ENCODE data around the gene TDRD5.

Gene TDRD5

DNA sequence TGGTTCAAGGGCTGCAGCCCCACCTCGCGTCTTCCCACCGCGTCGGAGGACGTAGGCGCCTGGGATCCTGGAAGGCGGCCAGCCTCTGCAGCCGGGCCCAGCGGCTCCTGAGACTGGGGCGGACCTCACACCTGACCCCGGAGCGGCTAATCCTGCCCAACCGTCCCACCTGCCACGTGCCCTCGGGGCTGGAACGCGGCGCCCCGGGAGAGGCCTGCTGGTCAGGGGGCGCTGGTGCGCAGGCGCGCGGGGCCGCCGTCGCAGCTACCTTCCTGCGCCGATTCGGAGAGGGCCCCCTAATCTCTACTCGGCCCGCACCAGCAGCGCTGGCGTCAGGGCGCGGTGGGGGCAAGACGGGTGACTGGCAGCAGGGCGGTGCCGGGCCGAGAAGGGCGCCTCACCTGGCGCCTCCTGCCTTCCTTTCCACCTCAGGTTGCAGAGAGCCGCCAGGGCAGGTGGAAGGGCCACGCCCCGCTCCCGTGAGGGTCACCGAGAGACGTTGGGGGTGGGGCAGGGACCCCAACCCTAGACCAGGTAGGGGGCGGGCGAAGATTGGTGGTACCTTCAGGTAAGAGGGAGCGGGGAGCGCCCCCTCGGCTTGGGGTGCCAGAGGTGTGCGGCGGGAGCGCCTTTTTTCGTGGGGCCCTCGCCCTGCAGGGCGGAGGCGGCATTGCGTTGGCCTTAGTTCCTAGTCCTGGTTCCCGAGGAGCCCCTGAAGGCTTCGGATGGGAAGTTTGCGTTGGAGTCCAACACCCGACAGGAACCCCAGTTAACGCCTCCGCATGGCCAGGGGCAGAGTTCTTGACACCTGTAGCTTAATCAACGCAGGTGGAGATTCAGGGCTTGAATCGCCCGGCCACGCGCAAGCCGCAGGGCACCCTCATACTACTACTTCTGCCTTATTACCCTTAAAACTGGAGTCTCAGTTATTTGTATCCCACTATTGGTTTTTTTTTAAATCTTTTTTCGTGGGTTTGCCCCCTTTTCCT is at the start of gene TDRD5:
TDRD5 (plus strand) TSS at position 241 of the 989 bp plus-strand sequence. CDS start 784 bp downstream, outside the sequence.
- DNase-seq: no peak

DNA sequence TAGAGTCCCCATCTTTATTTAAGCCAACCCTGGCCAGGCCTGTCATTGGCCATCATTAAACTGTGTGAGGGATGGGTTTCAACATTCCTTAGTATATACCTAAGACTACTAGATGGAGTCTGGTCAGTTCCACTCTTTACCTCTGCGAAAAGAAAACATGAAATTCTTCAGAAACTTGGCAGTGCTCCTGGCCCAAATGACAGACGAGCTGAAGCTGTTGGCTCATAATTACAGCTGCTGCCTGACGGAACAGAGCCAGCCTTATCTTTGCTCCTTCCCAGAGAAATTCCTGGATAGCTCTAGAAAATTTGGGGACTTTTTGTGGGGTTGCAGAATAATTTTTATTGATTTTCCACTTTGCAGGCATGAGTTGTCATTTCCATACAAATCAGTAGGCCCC is 46.3 kb upstream of the TDRD5 start:
- no peak for DNase-seq

DNA sequence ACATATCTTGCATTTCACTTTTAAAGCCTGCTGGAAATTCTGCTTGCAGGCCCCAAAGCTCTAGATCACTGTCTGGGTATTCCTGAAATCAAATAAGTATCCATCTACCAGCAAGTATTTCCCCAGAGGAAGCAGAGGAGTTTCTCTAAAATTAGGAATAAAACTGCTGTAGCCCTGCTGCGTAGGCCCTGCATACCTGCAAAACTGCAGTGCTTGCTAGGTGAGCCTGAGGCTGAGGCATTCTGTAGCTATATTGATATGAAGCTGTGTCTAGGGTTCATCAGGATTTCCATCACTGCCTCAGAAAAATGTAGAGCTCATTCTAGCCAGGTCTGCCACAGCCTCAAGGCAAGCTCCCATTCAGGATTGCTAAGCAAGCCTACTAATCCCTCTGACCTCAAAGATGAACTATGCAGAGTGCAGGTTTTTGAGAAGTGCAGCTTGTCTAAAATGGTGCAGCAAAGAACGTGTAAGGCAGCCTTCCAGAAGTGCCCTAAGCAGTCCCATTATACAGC is 44.6 kb upstream of the TDRD5 start:
- no peak for DNase-seq

DNA sequence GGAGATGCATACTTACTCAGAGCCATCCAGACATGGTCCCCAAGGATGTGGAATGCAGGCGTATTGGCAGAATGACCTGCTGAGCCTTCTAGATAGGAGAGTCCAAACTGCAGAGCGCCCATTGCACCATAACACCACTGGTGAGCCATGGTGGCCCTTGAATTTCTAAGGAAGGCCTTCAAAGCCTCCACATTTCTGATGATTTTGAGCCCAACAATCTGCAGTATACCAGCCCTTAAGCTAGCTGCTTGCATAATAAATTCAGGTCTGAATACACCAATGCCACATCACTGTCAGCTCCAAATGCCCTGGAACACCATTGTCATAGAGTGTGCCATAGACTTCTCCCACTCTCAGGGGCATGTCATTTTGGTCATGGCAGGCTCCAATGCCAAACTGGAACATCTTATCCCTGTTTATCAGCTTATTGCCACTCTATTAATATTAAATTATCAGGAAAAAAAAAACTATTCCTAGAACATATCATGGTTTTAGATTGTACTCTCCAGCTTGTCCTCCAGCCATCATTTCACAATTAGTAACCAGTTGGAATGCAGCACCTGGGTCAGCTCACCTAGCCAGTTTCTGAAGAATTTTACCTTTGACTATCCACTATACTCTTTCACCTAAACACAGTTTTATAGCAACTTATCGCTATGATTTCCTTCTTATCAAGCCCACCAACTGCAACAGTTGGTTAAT is 42.8 kb upstream of the TDRD5 start:
- DNase-seq: no peak

DNA sequence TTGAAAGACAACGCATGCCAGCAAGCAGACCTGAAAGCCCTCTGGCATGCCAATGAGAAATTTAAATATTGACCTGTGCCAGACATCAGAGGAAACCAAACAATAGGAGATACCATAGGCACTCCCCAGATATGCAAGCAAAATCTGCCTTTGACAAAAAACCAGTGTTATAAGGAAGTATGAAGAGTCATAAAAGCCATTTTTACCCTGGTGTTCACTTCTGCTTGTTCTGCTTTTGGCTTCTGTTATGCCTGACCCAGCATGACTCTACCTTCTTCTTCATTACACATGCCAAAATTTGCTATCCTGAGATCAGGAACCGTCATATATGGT is 42.3 kb upstream of the TDRD5 start:
- no peak for DNase-seq

DNA sequence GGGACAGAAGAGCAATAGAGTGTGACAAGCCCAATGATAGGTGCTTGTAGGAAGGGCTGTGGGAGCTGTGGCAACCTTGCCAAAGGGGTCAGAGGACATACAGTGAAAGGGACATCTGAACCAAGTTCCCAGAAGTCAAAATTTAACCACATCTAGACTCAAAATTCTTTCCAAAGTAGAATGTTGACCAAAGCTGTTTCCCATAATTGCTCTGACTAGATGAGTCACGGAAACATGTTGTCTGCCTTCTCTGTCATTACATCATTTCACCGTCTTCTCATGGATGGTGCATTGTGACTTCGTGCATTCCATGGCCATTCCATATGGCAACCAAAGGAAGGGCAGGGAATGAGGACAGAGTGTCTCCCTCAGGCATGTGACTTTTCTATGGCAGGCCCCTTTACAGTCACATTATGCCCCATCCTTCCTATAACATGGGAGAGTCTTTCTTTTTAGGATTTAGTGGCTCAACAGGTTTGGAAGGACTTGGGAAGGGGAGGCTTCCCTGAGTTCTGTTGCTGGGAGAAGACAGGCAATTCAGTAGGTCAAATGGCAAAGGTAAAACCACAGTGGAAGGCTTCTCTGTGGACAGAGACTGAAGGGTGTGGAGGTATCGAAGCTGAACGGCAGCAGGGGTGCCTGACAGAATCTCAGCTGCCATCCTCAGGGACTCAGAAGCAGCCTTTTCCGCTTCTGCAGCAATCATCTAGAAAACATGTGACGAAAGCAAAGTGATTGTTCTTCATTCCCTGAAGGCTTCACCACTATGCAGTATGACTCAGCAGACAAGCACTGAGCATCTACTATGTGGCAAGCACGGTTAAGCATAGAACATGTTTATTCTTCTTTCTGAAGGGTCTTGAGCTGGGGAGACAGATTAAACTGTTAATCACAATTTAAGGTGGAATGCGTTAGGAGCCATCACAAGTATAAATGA is 40.6 kb upstream of the TDRD5 start:
- no peak for DNase-seq

- DNase-seq: no peak
Measured at GRCh38 chr1:179554427-179554826, 37.2 kb upstream of the TDRD5 start.

- no peak for DNase-seq
Measured at GRCh38 chr1:179558078-179558477, 33.6 kb upstream of the TDRD5 start.

DNA sequence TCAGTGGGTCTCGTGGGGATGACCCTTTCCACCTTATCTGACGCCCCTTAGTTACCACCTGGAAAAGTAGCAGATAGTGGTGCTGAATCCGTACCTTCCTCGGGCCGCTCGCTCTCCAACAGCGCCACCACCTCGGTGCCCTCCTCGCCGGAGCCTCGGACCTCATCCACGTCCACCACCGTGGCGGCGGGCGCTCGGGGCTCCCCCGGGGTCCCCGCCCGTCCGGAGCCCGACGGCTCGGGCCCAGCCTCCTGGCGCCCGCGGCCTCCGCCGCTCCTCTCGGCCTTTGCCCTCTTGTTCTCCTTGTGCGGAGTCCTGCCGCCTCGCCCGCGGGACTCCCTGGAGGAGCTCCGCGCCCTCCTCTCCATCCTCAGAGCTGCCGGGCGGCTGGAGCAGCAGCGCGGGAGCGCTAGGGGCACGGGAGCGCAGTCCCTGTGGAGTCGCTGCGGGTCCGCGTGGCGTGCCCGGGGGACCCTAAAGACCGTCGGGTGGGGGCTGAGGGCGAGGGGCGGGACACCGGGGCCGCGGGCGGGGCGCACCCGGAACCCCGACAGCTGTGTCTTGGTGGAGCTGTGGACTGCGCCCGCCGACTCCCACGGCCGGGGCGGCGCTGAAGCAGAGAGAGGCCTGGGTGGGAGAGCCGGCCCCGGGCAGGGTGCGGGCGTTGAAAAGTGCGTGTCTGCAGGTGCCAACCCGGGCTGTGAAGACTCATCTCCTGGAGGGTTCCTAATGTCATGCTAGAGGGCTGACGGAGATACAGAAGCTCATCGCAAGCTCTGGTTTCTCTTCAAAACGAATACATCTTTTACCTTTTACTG is 15.9 kb upstream of the TDRD5 start, which contains the start of gene NPHS2:
NPHS2 (minus strand) TSS at position 452 of the 818 bp plus-strand sequence; CDS start at position 368, 84 bp downstream.
- DNase-seq: no peak

- no peak for DNase-seq
Measured at GRCh38 chr1:179576509-179576908, 15.1 kb upstream of the TDRD5 start.

DNA sequence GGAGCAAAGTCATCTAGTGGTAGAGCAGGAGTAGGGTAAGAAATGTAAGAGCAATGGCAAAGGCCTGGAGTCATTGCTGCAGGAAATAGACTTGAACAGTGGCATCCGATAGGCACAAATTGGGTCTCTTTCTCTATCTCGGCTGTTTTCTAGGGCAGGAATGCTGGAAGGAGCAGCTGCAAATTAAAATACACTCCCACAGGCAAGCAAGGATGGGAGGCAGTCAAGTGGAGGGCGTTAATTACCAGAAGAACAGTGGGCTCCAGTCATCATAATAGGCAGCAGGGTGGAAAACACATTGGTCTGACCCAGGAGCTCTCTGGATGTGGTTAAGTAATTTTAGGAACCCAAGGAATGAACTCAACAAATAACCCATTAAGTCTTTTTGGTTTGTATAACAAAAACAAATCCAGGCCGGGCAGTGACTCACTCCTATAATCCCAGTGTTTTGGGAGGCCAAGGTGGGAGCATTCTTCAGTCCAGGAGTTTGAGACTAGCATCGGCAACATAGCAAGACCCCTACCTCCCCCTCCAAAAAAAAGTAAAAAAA is 7.8 kb upstream of the TDRD5 start:
- DNase-seq: no peak

GRCh38 chr1:179586107-179586823 is 5.4 kb upstream of the TDRD5 start:
- peak; percentile 74 for DNase-seq

DNA sequence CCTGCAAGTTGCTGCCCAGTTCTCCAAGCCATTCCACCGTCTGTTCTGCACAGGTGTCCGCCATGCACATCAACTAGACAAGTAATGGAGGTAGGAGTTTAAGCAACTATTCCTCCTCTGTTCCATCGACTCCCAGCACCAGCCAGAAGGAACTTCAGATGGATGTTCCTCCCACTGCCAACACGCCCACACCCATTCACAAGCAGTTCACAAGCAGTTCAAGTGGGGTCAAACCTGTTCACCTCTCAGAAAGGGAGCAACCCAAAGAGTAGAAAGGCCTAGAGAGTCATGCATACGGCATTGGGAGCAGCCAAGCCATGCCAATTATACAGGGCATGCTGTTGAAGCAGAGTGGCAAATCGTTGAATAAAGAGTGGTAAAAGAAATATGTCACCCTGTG is 4.3 kb upstream of the TDRD5 start:
- DNase-seq: no peak

DNA sequence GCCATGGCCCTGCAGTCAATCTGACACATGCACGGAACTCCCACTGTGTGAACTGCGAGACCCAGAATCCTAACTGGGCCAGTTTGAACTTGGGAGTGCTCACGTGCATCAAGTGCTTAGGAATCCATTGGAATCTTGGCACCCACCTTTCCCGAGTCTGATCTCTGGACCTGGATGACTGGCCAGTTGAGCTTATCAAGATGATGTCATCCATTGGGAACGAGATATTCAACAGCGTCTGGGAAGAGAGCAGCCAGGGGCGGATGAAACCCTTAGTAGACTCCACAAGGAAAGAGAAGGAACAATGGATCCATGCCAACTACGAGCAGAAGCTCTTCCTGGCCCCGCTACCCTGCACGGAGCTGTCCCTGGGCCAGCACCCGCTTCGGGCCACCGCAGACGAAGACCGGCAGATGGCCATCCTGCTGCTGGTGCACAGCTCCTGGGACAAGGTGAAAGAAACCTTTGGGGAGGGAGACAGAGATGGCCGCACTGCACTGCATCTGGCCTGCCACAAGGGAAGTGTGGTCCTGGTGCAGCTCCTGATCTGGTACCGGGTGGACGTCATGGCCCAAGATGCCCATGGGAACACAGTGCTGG is 3.1 kb upstream of the TDRD5 start:
- DNase-seq: no peak

- no peak for DNase-seq
Measured at GRCh38 chr1:179589509-179589908, 2.1 kb upstream of the TDRD5 start.

- DNase-seq: no peak
Measured at GRCh38 chr1:179590671-179591070, 961 bp upstream of the TDRD5 start.

DNA sequence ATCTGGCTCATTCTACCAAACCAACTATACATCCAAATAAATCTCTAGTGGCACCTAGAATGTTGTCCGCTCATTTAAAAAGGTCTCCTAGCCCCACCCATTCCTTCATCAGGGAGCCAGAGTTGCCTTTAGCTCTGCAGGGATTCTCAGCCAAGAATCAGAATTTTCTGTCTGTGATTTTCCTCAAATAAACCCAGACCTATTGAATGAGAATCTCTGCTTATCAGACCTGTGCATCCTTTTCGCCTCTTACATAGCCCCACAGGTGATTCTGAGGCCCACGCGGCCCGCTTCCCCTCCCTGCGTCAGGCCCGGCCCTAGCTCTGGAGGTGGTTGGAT is 410 bp upstream of the TDRD5 start:
- no peak for DNase-seq

- no peak for DNase-seq
Measured at GRCh38 chr1:179598631-179599030, 7.0 kb downstream of the TDRD5 start.

DNA sequence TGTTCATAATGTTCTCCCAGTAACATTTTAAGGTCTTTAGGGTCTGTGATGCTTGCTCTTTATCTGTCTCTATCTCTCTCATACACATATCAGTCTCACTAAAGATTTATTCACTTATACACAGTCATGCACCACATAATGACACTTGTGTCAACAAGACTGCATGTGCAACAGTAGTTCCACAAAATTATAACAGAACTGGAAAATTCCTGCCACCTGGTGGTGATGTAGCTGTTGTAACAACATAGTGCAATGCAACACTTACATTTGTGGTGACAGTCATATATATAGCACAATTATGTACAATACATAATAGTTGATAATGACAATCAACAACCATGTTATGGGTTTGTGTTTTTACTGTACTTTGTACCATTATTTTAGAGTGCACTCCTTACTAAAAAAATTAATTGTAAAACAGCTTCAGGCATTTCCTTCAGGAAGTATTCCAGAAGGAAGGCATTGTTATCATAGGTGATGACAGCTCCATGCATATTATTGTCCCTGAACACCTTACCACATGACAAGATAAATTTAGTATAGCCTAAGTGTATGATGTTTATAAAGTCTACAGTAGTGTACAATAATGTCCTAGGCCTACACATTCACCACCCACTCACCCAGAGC is 8.1 kb downstream of the TDRD5 start:
- peak; percentile 18 for DNase-seq

DNA sequence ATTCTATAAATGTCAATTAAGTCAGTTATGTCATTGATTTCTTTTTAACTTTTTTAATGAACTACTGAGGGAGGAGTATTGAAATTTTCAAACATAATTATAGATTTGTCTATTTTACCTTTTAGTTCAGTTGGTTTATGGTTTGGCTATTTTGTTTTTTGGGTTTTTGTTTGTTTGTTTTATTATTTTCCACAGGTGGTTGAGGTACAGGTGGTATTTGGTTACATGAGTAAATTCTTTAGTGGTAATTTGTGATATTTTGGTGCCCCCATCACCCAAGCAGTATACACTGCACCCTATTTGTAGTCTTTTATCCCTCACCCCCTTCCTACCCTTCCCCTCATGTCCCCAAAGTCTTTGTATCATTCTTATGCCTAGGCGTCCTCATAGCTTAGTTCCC is 9.5 kb downstream of the TDRD5 start:
- no peak for DNase-seq

Data from NCI-H1092 (cell line).